CD4-positive, alpha-beta T cell (primary cell): ENCODE data around the gene TNNT2. TPM values are rescaled to one million over a fixed set of nuclear protein-coding genes. Genes with fewer than 3 reads are reported as not detected.

Source experiments
- ATAC-seq: fragments of 200-7000 bp; cut with Tn5 transposase; one replicate; pipeline ENCODE4 v1.10.0; 2022; ENCODE audit warnings: mild to moderate bottlenecking; ENCODE audit not compliant: poor library complexity
- CTCF ChIA-PET: fragments of 350-600 bp; sonication (Branson Sonifier 250); formaldehyde crosslinking; loops from one replicate; lab custom pipeline; 2021; ENCODE audit warnings: antibody characterized with exemption, inconsistent platforms; lab: Charles Lee
- POLR2A ChIA-PET: fragments of 350-600 bp; sonication (Branson Sonifier 250); formaldehyde crosslinking; loops from one replicate; lab custom pipeline; 2021; ENCODE audit warnings: antibody characterized with exemption, inconsistent platforms; lab: Charles Lee
- DNase-seq, 14 experiments: peaks; one replicate each; pipeline ENCODE4 v3.0.0-alpha.2; 2013 to 2020; ENCODE audit warnings: mixed read lengths in 2 of 14
- H3K27ac ChIP-seq, 2 donors: one replicate each; pipeline versions ENCODE4 v1.5.1 to v1.7.0; 2013; ENCODE audit warnings: low read length in 2 of 2, low read depth in 1 of 2, mild to moderate bottlenecking in 1 of 2
- H3K27me3 ChIP-seq, 2 experiments: 1 replicate in 1 of 2; 2 replicates in 1 of 2; pipeline versions ENCODE4 v1.6.1 to v1.7.0; 2013; ENCODE audit warnings: low read length in 2 of 2, control low read depth in 1 of 2, mild to moderate bottlenecking in 1 of 2, moderate library complexity in 1 of 2; ENCODE audit not compliant: insufficient read depth in 2 of 2, control insufficient read depth in 1 of 2
- H3K36me3 ChIP-seq: one replicate; pipeline ENCODE4 v1.6.1; 2013; ENCODE audit warnings: low read length, control low read depth; ENCODE audit not compliant: insufficient read depth
- H3K4me1 ChIP-seq: one replicate; pipeline ENCODE4 v1.6.1; 2013; ENCODE audit warnings: low read length, control low read depth; ENCODE audit not compliant: insufficient read depth
- H3K4me3 ChIP-seq: one replicate; pipeline ENCODE4 v1.5.1; 2013; ENCODE audit warnings: mild to moderate bottlenecking, low read length, moderate library complexity
- H3K9me3 ChIP-seq, 2 experiments: 1 replicate in 1 of 2; 2 replicates in 1 of 2; pipeline versions ENCODE4 v1.6.1 to v1.7.0; 2013; ENCODE audit warnings: low read length in 2 of 2, mild to moderate bottlenecking in 2 of 2, control low read depth in 1 of 2, moderate library complexity in 1 of 2; ENCODE audit not compliant: control insufficient read depth in 1 of 2, insufficient read depth in 1 of 2
- H3K27ac Mint-ChIP-seq: one replicate; pipeline ENCODE4 v1.8.0; 2020; ENCODE audit warnings: mixed read lengths
- H3K27me3 Mint-ChIP-seq: one replicate; pipeline ENCODE4 v1.8.0; 2021; ENCODE audit warnings: mixed read lengths
- H3K36me3 Mint-ChIP-seq: one replicate; pipeline ENCODE4 v1.8.0; 2021; ENCODE audit warnings: low read depth, mixed read lengths
- H3K4me1 Mint-ChIP-seq: one replicate; pipeline ENCODE4 v1.8.0; 2021; ENCODE audit warnings: low read depth, mixed read lengths
- H3K4me3 Mint-ChIP-seq: one replicate; pipeline ENCODE4 v1.8.0; 2020; ENCODE audit warnings: mild to moderate bottlenecking, mixed read lengths
- H3K9me3 Mint-ChIP-seq: one replicate; pipeline ENCODE4 v1.8.0; 2020; ENCODE audit warnings: mixed read lengths
- CTCF ChIP-seq: fragments of 200-600 bp; IDR thresholded peaks from one replicate; pipeline ENCODE4 v1.8.0; 2022; ENCODE audit warnings: antibody characterized with exemption, mild to moderate bottlenecking
- intact Hi-C, 2 experiments: fragments of 100-400 bp; cut with DNase I in 1 of 2; cut with micrococcal nuclease in 1 of 2; formaldehyde crosslinking; loops; one replicate each; pipeline versions ENCODE4 v1.15.1 to v1.9.0; 2023 to 2025; cut with DNase I, micrococcal nuclease
- total RNA-seq, 174 experiments: library from RNA in 2 of 174; stranded (reverse) in 2 of 174; gene quantifications; one replicate each; pipeline ENCODE4 v1.2.3 and lab custom pipeline; 2021 to 2026

The TNNT2 gene
- total RNA-seq, 2 experiments from 2014 or later: not detected

GRCh38 chr1:201350884-201351283 is 26.6 kb downstream of the TNNT2 start:
- TF ChIP-seq CTCF: no peak
- intact Hi-C loops: no loop called here
- peaks cover 41% of the 10 kb centered on the region for H3K27me3 Mint-ChIP-seq

GRCh38 chr1:201350361-201350725 is 27.1 kb downstream of the TNNT2 start:
- Histone ChIP-seq H3K36me3 (no peaks in the 10 kb centered on the region), H3K4me3 (no peak overlapping the region), H3K27ac (no peak overlapping the region)

More at GRCh38 chr1:201350884-201351283, 26.6 kb downstream of the TNNT2 start:
- no peak overlapping the region for H3K27ac Mint-ChIP-seq
- Histone ChIP-seq H3K27me3 (peaks cover 2 to 18% of the 10 kb centered on the region in 2 experiments), H3K9me3 (peaks cover 0 to 4% of the 10 kb centered on the region in 2 experiments), H3K36me3 (no peaks in the 10 kb centered on the region), H3K27ac (no peak overlapping the region), H3K4me3 (no peak overlapping the region), H3K4me1 (no peaks in the 10 kb centered on the region)
- H3K4me3 Mint-ChIP-seq: no peak overlapping the region
- no peak for ATAC-seq
- ChIA-PET CTCF (no interaction called here), POLR2A (no interaction called here)
- no peaks in the 10 kb centered on the region for H3K9me3 Mint-ChIP-seq
- no peaks in the 10 kb centered on the region for H3K36me3 Mint-ChIP-seq
- no peaks in the 10 kb centered on the region for H3K4me1 Mint-ChIP-seq
- no peak for DNase-seq

GRCh38 chr1:201349092-201349491 is 28.4 kb downstream of the TNNT2 start:
- intact Hi-C loops: no loop called here
- POLR2A ChIA-PET: no interaction called here
- no peak overlapping the region for H3K4me3 ChIP-seq
- H3K9me3 ChIP-seq: peaks cover 0 to 4% of the 10 kb centered on the region in 2 experiments
- no peak for TF ChIP-seq CTCF
- peaks cover 4 to 18% of the 10 kb centered on the region in 2 experiments for H3K27me3 ChIP-seq
- CTCF ChIA-PET: no interaction called here
- H3K36me3 ChIP-seq: no peaks in the 10 kb centered on the region
- no peak for ATAC-seq
- Mint-ChIP-seq H3K4me1 (no peaks in the 10 kb centered on the region), H3K27ac (no peak overlapping the region), H3K27me3 (peaks cover 44% of the 10 kb centered on the region), H3K36me3 (no peaks in the 10 kb centered on the region), H3K4me3 (no peak overlapping the region), H3K9me3 (no peaks in the 10 kb centered on the region)
- H3K27ac ChIP-seq: no peak overlapping the region
- DNase-seq: no peak
- no peaks in the 10 kb centered on the region for H3K4me1 ChIP-seq

More at GRCh38 chr1:201350361-201350725, 27.1 kb downstream of the TNNT2 start:
- Mint-ChIP-seq H3K27ac (no peak overlapping the region), H3K4me1 (no peaks in the 10 kb centered on the region), H3K27me3 (peaks cover 41% of the 10 kb centered on the region), H3K4me3 (no peak overlapping the region), H3K36me3 (no peaks in the 10 kb centered on the region), H3K9me3 (no peaks in the 10 kb centered on the region)
- peaks cover 2 to 18% of the 10 kb centered on the region in 2 experiments for H3K27me3 ChIP-seq
- TF ChIP-seq CTCF: no peak
- CTCF ChIA-PET: no interaction called here
- DNase-seq (no peak), ATAC-seq (no peak)
- intact Hi-C loops: no loop called here
- POLR2A ChIA-PET: no interaction called here
- no peaks in the 10 kb centered on the region for H3K4me1 ChIP-seq
- H3K9me3 ChIP-seq: peaks cover 0 to 4% of the 10 kb centered on the region in 2 experiments
